NCI-H446 (cell line): Measurements from ENCODE around the gene TUBB1.

Experiments used
- DNase-seq, 2 experiments: peaks; one replicate each; lab custom pipeline; 2025; lab: John Stamatoyannopoulos, UW

The TUBB1 gene

GRCh38 chr20:59043698-59044097 lies 24.5 kb downstream of the TUBB1 start:
- DNase-seq, result no peak

DNA sequence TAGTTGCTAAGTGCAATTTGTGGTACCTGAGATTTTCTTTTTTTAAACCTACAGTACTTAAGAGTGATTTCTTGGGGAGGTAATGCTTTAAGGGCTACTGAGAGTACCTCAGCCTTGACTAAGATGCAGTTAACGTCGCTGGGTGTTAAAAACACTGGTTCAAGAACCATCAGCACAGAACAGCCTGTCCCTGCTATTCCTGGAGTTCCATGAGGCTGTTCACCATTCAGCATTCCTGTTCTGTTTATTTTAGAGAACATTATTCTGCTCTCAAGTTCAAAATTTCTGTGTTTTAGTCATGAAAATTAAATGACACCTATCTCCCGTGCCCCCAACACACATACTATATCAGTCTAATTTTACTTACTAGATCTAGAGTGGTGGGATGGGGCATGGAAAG lies 25.1 kb downstream of the TUBB1 start:
- DNase-seq, result no peak

DNA sequence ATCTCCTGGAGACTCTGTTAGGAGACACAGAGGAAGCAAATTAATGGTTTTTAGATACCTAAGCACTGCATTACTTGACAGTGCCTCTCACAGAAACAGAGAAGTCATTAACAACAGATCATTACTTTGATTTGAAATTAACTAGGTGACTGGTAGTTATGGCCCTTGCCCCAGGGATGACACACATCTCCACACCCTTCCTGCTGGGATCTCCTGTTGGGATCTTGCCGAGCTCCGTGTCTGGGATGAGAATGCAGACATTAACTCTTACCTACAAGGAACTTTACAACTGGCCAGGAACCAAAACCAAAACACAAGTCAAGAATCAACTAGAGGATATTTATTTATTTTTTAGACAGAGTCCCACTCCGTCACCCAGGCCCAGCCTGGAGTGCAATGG lies 25.6 kb downstream of the TUBB1 start:
- no peak for DNase-seq

DNA sequence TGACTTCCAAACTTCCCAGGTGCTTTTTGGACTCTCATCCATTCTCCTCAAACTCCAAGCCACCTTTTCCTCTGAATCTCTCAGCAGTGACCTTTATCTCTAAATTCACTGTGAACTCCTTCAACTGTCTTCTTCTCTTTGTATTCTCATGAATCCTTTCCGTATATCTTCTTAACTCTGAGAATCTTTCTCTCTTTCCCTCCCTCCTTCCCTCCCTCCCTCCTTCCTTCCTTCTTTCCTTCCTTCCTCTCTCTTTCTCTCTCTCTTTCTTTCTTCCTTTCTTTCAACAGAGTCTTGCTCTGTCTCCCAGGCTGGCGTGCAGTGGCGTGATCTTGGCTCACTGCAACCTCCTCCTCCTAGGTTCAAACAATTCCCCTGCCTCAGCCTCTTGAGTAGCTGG lies 27.6 kb downstream of the TUBB1 start:
- no peak for DNase-seq

- no peak for DNase-seq
These were observed 28.9 kb downstream of the TUBB1 start for GRCh38 chr20:59047938-59048680.

DNA sequence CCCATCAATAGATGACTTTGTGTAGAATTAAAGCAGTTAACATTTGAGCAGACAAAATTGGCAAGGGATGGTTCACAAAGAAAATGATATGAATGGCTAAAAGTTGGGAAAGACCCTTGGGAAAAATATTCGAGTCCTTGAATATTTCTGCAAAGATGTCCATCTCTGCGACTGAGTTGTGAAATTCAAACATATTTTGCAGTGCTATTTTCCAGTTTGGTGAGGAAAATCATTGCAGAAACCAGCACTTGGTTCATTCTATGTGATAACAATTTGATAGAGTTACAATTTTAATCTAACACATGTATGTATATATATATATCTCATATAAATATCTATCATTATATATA lies 29.4 kb downstream of the TUBB1 start:
- no peak for DNase-seq

DNA sequence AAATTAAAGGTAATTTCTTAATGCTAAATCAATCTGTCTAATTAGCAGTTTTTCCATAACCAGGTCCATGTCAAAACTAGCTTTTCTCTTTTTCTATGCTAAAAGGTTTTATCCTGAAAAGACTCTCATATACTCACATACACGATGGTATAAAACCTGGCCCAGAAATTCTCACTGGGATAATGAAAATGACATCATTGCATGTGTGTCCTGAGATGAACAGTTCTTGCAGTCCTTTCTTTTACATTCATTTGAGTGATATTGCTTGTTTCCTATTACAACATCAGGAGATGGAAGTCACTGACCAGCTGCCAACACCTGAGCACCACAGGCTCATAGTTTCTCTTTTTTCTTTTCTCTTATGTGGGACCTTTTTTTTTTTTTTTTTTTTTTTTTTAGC lies 31.2 kb downstream of the TUBB1 start:
- DNase-seq, result no peak

DNA sequence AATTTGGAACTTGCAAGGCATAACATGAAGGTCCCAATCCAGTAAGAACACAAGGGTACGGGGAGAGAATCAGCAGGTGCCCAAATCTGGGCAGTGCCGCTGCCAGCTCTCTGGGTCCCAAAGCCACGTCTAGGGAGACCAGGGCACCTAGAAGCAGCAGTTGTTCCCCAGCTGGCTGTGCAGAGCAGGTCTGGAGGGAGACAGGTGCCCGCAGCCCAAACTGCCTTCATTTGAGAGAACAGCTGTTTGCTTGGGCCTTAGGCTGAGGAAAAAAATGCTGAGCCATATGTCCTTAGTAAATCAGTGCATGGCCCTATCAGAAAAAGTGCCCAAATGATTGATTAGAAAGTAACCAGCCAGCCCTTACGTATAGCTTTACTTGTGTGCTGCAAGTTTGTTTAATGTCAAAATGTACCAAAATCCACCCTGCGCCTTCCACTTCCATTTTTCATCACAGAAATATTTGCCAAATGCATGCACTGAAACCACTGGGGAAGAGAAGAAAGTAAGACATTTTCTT lies 32.5 kb downstream of the TUBB1 start:
- no peak for DNase-seq

DNA sequence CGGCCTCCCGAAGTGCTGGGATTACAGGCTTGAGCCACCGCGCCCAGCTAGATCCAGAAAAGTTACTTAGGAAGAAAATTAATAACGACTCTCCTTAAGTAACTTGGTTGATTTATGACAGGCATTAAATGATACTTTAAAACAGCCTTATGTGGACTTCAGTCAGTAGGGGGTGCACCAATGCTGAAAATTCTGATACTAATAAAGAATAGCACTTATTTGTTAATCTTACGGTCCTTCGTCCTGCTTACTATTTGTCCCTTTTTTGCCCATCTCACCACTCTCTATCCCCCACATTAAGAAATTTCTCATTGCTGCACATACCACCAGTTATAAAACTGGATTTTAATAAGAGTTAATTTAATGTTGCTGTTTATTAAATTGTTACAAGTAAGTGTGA lies 36.1 kb downstream of the TUBB1 start:
- DNase-seq, result no peak

DNA sequence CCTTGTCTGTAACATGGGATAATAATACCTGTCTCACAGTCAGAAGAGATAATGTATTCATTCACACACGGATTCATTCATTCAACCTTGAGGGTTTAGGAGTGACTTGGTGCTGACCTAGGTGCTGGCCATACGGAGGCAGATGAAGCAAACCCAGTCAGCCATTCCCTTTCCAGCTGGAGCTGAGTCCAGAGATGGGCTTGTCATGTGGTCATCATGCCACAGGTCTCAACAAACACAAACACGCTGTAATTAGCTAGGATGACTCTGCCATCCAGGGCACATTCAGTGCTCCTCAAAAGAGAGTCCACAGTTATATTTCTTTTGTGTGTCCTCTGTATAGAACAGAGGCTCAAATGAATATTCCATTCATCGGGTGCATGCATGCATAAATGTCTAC lies 42.9 kb downstream of the TUBB1 start:
- no peak for DNase-seq

GRCh38 chr20:59063358-59064213 lies 44.4 kb downstream of the TUBB1 start:
- no peak for DNase-seq

GRCh38 chr20:59064214-59064722 lies 45.0 kb downstream of the TUBB1 start:
- DNase-seq, result no peak

- DNase-seq, result no peak
These were observed 49.3 kb downstream of the TUBB1 start for GRCh38 chr20:59068534-59068933.

GRCh38 chr20:59069026-59069425 lies 49.8 kb downstream of the TUBB1 start:
- DNase-seq, result no peak

GRCh38 chr20:59071216-59071615 lies 52.0 kb downstream of the TUBB1 start:
- no peak for DNase-seq

- no peak for DNase-seq
These were observed 54.4 kb downstream of the TUBB1 start for GRCh38 chr20:59073582-59073981.

- DNase-seq, result no peak
These were observed 55.2 kb downstream of the TUBB1 start for GRCh38 chr20:59074456-59074855.

DNA sequence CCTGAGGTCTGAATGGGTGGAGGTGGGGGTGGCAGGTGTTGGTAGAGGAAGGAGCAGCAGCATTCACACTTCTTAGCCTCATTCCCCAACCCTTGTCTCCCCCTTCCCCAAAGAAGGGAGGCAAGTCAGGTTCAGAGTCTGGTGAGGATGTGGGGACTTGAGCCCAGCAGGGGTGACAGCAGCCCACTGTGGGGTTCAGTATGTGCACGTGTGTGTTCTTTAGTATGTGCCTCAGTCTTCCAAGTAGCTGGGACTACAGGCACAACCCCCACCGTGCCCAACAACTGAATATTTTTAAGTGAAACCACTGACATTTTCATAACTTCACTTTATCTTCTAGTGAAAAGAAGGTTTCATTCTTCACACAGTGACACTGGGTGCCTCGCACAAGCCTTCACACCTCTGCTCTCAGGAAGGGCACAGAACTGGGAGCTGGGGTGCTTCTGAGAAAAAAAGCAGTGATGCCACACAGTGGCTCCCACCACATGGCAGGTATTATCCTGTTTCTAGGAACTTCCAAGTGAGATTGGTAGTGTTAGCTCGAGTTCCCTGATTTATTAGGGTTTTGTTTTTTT lies 56.8 kb downstream of the TUBB1 start:
- DNase-seq, result no peak
